Measurements from ENCODE around the gene SIGLEC5. TPM values are rescaled to one million over a fixed set of nuclear protein-coding genes. Genes with fewer than 3 reads are reported as not detected.

The SIGLEC5 gene
- total and polyA plus RNA-seq, 2 of the 13 experiments (the other 11 are each of a cell fraction or from before 2014, with no cell fraction given): not detected

GRCh38 chr19:51573331-51573730 is 56.9 kb downstream of the SIGLEC5 start:
- in situ Hi-C loops (cut with HindIII; ENCODE audit: extremely low pct_ligation_motif_present, low pct_unique_long_range_greater_than_20kb): no loop called here
- no peak for DNase-seq (ENCODE audit: low spot score)
- no peak for FAIRE-seq
- H3K4me1 ChIP-seq (ENCODE audit: insufficient read depth, low read length): peaks cover 9% of the 10 kb centered on the region
- no peaks in the 10 kb centered on the region for H3K9me3 ChIP-seq (ENCODE audit: low read length)
- H3K9ac ChIP-seq (ENCODE audit: insufficient read depth, low read depth, low read length): no peak overlapping the region
- H3K4me2 ChIP-seq (ENCODE audit: low read depth, low read length): no peak overlapping the region
- no peaks in the 10 kb centered on the region; a peak in 1 of 5 replicates for H3K27me3 ChIP-seq (ENCODE audit: control insufficient read depth in 1 of 2, insufficient read depth in 2 of 2, low read length in 2 of 2)
- WGBS (ENCODE audit: low lambda C conversion rate): 78% methylated on average over 3 of the region's 3 CpGs
- no peaks in the 10 kb centered on the region for H3K36me3 ChIP-seq (replicated peaks in 1 of 2; ENCODE audit: control insufficient read depth in 1 of 2, insufficient read depth in 2 of 2, low read length in 2 of 2)
- ChIA-PET POLR2A (no interaction called here), CTCF (ENCODE audit: low intra/inter-chr PET ratio, low total read pairs) (no interaction called here)
- H3K79me2 ChIP-seq (ENCODE audit: insufficient read depth, low read length): no peaks in the 10 kb centered on the region
- intact Hi-C loops (cut with micrococcal nuclease; ENCODE audit: unreplicated experiment): no loop called here
- no TSS peak for BruUV-seq (replicated peaks)
- TF ChIP-seq TBL1XR1 (IDR thresholded peaks at IDR 0.05; ENCODE audit: borderline replicate concordance, low read length, partially characterized antibody) (no peak), NCOA1 (CRISPR knock-in tag; IDR thresholded peaks at IDR 0.05) (no peak), RFXAP (CRISPR knock-in tag; IDR thresholded peaks at IDR 0.05; ENCODE audit: borderline replicate concordance) (no peak), TAF1 (CRISPR knock-in tag; IDR thresholded peaks at IDR 0.05) (no peak), ZBTB21 (CRISPR knock-in tag; IDR thresholded peaks at IDR 0.05) (no peak), PAX8 (CRISPR knock-in tag; IDR thresholded peaks at IDR 0.05; ENCODE audit: borderline replicate concordance) (no peak), HMGA1 (CRISPR knock-in tag; conservative IDR thresholded peaks at IDR 0.05) (no peak)
- TF ChIP-seq, protein P1, sequence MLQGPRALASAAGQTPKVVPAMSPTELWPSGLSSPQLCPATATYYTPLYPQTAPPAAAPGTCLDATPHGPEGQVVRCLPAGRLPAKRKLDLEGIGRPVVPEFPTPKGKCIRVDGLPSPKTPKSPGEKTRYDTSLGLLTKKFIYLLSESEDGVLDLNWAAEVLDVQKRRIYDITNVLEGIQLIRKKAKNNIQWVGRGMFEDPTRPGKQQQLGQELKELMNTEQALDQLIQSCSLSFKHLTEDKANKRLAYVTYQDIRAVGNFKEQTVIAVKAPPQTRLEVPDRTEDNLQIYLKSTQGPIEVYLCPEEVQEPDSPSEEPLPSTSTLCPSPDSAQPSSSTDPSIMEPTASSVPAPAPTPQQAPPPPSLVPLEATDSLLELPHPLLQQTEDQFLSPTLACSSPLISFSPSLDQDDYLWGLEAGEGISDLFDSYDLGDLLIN (CRISPR knock-in tag; IDR thresholded peaks at IDR 0.05; ENCODE audit: borderline replicate concordance): no peak
- ATAC-seq: no peak
- no peaks in the 10 kb centered on the region for H4K20me1 ChIP-seq (ENCODE audit: insufficient read depth, low read length)
- H3K4me3 ChIP-seq (replicated peaks in 1 of 3; ENCODE audit: insufficient read depth in 1 of 3, low read depth in 2 of 3, low read length in 3 of 3): no peak overlapping the region
- H3K27ac ChIP-seq (ENCODE audit: extremely low read length, insufficient read depth, low read length): no peak overlapping the region
- no peak overlapping the region for H2AFZ ChIP-seq (ENCODE audit: low read length)

DNA sequence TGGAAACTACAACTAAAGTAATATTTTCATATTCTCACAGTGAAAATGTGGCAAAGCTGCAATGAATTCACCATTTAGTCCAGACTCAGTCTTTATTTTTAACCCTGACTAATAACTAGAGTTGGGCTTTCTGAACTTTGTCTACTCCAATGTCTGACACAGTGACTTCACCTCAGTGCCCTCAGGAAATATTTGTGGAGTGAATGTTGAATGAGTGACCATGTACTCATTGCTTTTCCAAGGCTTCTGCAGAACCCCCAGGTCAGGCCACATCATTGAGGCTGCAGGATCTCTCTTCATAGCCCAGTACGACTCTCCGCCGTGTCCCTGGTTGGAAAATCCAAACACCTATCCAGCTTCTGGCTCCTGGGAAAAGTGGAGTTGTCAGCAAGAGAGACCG is 57.3 kb downstream of the SIGLEC5 start:
- intact Hi-C loops (cut with micrococcal nuclease; ENCODE audit: unreplicated experiment): no loop called here
- DNase-seq (ENCODE audit: low spot score): no peak
- H3K27me3 ChIP-seq (ENCODE audit: control insufficient read depth in 1 of 2, insufficient read depth in 2 of 2, low read length in 2 of 2): no peaks in the 10 kb centered on the region; a peak in 1 of 5 replicates
- H3K4me1 ChIP-seq (ENCODE audit: insufficient read depth, low read length): peaks cover 9% of the 10 kb centered on the region
- H3K9me3 ChIP-seq (ENCODE audit: low read length): no peaks in the 10 kb centered on the region
- no peak for FAIRE-seq
- in situ Hi-C loops (cut with HindIII; ENCODE audit: extremely low pct_ligation_motif_present, low pct_unique_long_range_greater_than_20kb): no loop called here
- ChIA-PET CTCF (ENCODE audit: low intra/inter-chr PET ratio, low total read pairs) (no interaction called here), POLR2A (no interaction called here)
- no peak for ATAC-seq
- H4K20me1 ChIP-seq (ENCODE audit: insufficient read depth, low read length): no peaks in the 10 kb centered on the region
- no peak overlapping the region for H2AFZ ChIP-seq (ENCODE audit: low read length)
- no peak overlapping the region for H3K27ac ChIP-seq (ENCODE audit: extremely low read length, insufficient read depth, low read length)
- H3K36me3 ChIP-seq (replicated peaks in 1 of 2; ENCODE audit: control insufficient read depth in 1 of 2, insufficient read depth in 2 of 2, low read length in 2 of 2): no peaks in the 10 kb centered on the region
- no peaks in the 10 kb centered on the region for H3K79me2 ChIP-seq (ENCODE audit: insufficient read depth, low read length)
- H3K4me2 ChIP-seq (ENCODE audit: low read depth, low read length): no peak overlapping the region
- WGBS (ENCODE audit: low lambda C conversion rate): 71% methylated on average over 4 of the region's 4 CpGs
- H3K4me3 ChIP-seq (replicated peaks in 1 of 3; ENCODE audit: insufficient read depth in 1 of 3, low read depth in 2 of 3, low read length in 3 of 3): no peak overlapping the region
- no TSS peak for BruUV-seq (replicated peaks)
- no peak overlapping the region for H3K9ac ChIP-seq (ENCODE audit: insufficient read depth, low read depth, low read length)
- TF ChIP-seq MBNL3 (CRISPR knock-in tag; conservative IDR thresholded peaks at IDR 0.05) (no peak), ZNF605 (CRISPR knock-in tag; IDR thresholded peaks at IDR 0.05) (no peak), ZNF12 (CRISPR knock-in tag; IDR thresholded peaks at IDR 0.05) (no peak), ZIK1 (CRISPR knock-in tag; IDR thresholded peaks at IDR 0.05; ENCODE audit: borderline replicate concordance, low read depth) (no peak), CHD2 (IDR thresholded peaks at IDR 0.05; ENCODE audit: low read depth, low read length) (no peak)
- TF ChIP-seq, protein P2, sequence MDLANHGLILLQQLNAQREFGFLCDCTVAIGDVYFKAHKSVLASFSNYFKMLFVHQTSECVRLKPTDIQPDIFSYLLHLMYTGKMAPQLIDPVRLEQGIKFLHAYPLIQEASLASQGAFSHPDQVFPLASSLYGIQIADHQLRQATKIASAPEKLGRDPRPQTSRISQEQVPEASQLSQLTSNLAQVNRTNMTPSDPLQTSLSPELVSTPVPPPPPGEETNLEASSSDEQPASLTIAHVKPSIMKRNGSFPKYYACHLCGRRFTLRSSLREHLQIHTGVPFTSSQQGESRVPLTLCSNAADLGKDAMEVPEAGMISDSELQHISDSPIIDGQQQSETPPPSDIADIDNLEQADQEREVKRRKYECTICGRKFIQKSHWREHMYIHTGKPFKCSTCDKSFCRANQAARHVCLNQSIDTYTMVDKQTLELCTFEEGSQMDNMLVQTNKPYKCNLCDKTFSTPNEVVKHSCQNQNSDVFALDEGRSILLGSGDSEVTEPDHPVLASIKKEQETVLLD (CRISPR knock-in tag; IDR thresholded peaks at IDR 0.05; ENCODE audit: low read depth): no peak
